A172 (cell line): ENCODE measurements around the gene VCAM1. TPM values are rescaled to one million over a fixed set of nuclear protein-coding genes. Genes with fewer than 3 reads are reported as not detected.
A peak's percentile ranks its signal among the peaks of the same experiment; 100 is the strongest.

Experiments
- DNase-seq: peaks from one replicate; pipeline ENCODE4 v3.0.0-alpha.2; 2015; ENCODE audit warnings: low spot score
- total RNA-seq: library from RNA; depleted of rRNA; stranded (reverse); fragments of >200 nt; shearing (Covaris generic); gene quantifications from 2 replicates; pipeline ENCODE4 v1.2.3, GENCODE V29; 2014

Gene VCAM1
- total RNA-seq, 1 experiment from 2014 or later = 0.05 TPM

GRCh38 chr1:100721526-100722207 is 2.1 kb downstream of the VCAM1 start:
- DNase-seq = peak; percentile 27

GRCh38 chr1:100722221-100722620 is 2.7 kb downstream of the VCAM1 start:
- no peak for DNase-seq

- DNase-seq = no peak
Observed at GRCh38 chr1:100724281-100724680, 4.7 kb downstream of the VCAM1 start.

- no peak for DNase-seq
Observed at GRCh38 chr1:100730130-100730529, 10.6 kb downstream of the VCAM1 start.

- no peak for DNase-seq
Observed at GRCh38 chr1:100731309-100731708, 11.8 kb downstream of the VCAM1 start.

GRCh38 chr1:100731758-100732157 is 12.2 kb downstream of the VCAM1 start:
- DNase-seq = no peak

- DNase-seq = peak; percentile 87
Observed at GRCh38 chr1:100734676-100735075, 15.1 kb downstream of the VCAM1 start.

- DNase-seq = no peak
Observed at GRCh38 chr1:100735244-100735643, 15.7 kb downstream of the VCAM1 start.

- DNase-seq = no peak
Observed at GRCh38 chr1:100736324-100736723, 16.8 kb downstream of the VCAM1 start.

GRCh38 chr1:100736746-100737145 is 17.2 kb downstream of the VCAM1 start:
- DNase-seq = no peak

GRCh38 chr1:100746542-100746932 is 27.0 kb downstream of the VCAM1 start:
- no peak for DNase-seq

GRCh38 chr1:100747771-100748170 is 28.2 kb downstream of the VCAM1 start:
- DNase-seq = no peak

GRCh38 chr1:100750005-100750885 is 30.7 kb downstream of the VCAM1 start:
- DNase-seq = no peak

GRCh38 chr1:100752791-100753190 is 33.2 kb downstream of the VCAM1 start:
- DNase-seq = no peak

- DNase-seq = no peak
Observed at GRCh38 chr1:100757946-100758345, 38.4 kb downstream of the VCAM1 start.

- DNase-seq = no peak
Observed at GRCh38 chr1:100759188-100759587, 39.6 kb downstream of the VCAM1 start.

GRCh38 chr1:100760511-100760910 is 41.0 kb downstream of the VCAM1 start:
- DNase-seq = no peak

- DNase-seq = no peak
Observed at GRCh38 chr1:100762461-100762860, 42.9 kb downstream of the VCAM1 start.

- DNase-seq = no peak
Observed at GRCh38 chr1:100767176-100767890, 47.8 kb downstream of the VCAM1 start.

- DNase-seq = no peak
Observed at GRCh38 chr1:100769323-100769722, 49.8 kb downstream of the VCAM1 start.

- DNase-seq = no peak
Observed at GRCh38 chr1:100769906-100770646, 50.5 kb downstream of the VCAM1 start.

- no peak for DNase-seq
Observed at GRCh38 chr1:100773444-100773843, 53.9 kb downstream of the VCAM1 start.
